K562 (cell line): ENCODE data around the gene SGMS1.
"Not testable (repeated sequence)": the region's sequence is repeated elsewhere in the genome, so short reads cannot be mapped to it uniquely, and the experiment has no call there.

Source experiments
- GTF2F1 ChIP-seq: IDR thresholded peaks from 2 replicates; pipeline ENCODE4 v1.6.1; 2011; ENCODE audit warnings: low read depth, low read length, improper control_type of control experiment
- MXD1 ChIP-seq: fragments of 250-450 bp; sonication (Bioruptor Pico); IDR thresholded peaks from 2 replicates; pipeline ENCODE4 v1.8.0; 2021; ENCODE audit warnings: borderline replicate concordance, mild to moderate bottlenecking, moderate library complexity; ENCODE audit not compliant: poor library complexity, severe bottlenecking
- POLR2A ChIP-seq: fragments of 450-650 bp; conservative IDR thresholded peaks from 2 replicates; pipeline ENCODE4 v1.6.1; 2016
- SMAD3 ChIP-seq: fragments of 450-650 bp; formaldehyde crosslinking; conservative IDR thresholded peaks from 2 replicates; pipeline ENCODE4 v1.4.0; 2020; ENCODE audit warnings: mild to moderate bottlenecking
- TF ChIP-seq, protein P1 (sequence below): fragments of 200-800 bp; sonication (Bioruptor generic); IDR thresholded peaks from 2 replicates; pipeline ENCODE4 v1.6.1; 2016; ENCODE audit warnings: missing genetic modification characterization, missing compliant biosample characterization

- TF ChIP-seq MXD1; GTF2F1; POLR2A; SMAD3 (CRISPR knock-in tag): not testable (repeated sequence)
- TF ChIP-seq, protein P1, sequence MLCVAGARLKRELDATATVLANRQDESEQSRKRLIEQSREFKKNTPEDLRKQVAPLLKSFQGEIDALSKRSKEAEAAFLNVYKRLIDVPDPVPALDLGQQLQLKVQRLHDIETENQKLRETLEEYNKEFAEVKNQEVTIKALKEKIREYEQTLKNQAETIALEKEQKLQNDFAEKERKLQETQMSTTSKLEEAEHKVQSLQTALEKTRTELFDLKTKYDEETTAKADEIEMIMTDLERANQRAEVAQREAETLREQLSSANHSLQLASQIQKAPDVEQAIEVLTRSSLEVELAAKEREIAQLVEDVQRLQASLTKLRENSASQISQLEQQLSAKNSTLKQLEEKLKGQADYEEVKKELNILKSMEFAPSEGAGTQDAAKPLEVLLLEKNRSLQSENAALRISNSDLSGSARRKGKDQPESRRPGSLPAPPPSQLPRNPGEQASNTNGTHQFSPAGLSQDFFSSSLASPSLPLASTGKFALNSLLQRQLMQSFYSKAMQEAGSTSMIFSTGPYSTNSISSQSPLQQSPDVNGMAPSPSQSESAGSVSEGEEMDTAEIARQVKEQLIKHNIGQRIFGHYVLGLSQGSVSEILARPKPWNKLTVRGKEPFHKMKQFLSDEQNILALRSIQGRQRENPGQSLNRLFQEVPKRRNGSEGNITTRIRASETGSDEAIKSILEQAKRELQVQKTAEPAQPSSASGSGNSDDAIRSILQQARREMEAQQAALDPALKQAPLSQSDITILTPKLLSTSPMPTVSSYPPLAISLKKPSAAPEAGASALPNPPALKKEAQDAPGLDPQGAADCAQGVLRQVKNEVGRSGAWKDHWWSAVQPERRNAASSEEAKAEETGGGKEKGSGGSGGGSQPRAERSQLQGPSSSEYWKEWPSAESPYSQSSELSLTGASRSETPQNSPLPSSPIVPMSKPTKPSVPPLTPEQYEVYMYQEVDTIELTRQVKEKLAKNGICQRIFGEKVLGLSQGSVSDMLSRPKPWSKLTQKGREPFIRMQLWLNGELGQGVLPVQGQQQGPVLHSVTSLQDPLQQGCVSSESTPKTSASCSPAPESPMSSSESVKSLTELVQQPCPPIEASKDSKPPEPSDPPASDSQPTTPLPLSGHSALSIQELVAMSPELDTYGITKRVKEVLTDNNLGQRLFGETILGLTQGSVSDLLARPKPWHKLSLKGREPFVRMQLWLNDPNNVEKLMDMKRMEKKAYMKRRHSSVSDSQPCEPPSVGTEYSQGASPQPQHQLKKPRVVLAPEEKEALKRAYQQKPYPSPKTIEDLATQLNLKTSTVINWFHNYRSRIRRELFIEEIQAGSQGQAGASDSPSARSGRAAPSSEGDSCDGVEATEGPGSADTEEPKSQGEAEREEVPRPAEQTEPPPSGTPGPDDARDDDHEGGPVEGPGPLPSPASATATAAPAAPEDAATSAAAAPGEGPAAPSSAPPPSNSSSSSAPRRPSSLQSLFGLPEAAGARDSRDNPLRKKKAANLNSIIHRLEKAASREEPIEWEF = not testable (repeated sequence)
Measured at GRCh38 chr10:50546287-50546686, 77.5 kb downstream of the SGMS1 start.
